Gastroesophageal sphincter (tissue), 3 donors: ENCODE measurements around the gene LASP1.

Experiments used
- POLR2A ChIP-seq, 2 donors: fragments of 450-650 bp; IDR thresholded peaks; one replicate each; pipeline ENCODE4 v1.6.1; 2017; ENCODE audit warnings: antibody characterized with exemption in 2 of 2, mild to moderate bottlenecking in 2 of 2, moderate library complexity in 1 of 2
- POLR2AphosphoS5 ChIP-seq: sonication (generic); formaldehyde crosslinking; IDR thresholded peaks from one replicate; pipeline ENCODE4 v1.6.1; 2017; ENCODE audit warnings: antibody characterized with exemption
- TF ChIP-seq, protein P1 (sequence below), 4 experiments: fragments of 200-600 bp in 2 of 4; fragments of 450-650 bp in 2 of 4; sonication (generic) in 1 of 4; IDR thresholded peaks; one replicate each; pipeline ENCODE4 v1.5.1; 2017 to 2019; ENCODE audit warnings: antibody characterized with exemption in 4 of 4, mild to moderate bottlenecking in 2 of 4, moderate library complexity in 2 of 4

DNA sequence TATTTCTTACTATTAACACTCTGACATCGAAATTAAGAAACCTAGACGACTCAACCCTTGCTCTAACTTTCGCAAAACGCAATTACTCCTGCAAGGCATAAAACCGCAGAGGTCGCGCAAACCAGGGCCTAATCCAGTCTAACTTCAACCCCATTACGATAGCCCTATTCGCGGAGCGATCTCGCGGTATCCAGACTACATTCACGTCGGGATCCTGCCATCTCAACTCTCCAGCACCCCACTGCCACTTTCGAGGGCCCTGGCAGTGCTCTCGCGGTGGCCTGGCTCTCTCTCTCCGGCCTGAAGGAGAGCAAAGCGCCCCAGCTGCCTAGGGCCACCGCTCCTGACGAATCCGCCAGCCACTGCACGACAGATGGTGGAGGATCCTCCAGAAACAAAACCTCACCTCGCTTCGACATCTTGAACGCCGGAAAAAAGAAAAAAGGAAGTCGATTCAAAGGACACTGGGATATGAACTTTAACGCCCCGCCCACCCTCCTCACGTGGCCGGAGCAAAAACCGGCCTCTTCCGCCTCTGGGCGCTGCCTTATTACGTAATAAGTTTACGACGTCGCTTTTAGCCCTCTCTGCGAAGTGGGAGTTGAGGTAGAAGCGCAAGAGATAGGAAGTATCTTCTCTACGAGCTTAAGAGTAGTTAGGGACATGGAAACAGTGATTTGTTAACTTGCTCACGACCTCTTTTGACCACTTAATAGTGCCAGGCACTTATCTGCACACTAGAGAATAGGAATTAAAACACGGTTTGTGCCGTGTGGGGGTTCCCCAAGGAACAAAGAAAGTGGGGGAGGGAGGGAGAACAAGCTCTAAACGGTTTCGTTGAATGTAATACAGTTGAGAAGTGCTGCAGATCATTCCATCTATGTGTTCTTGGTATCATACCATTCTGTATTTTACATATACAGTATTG is 16.3 kb upstream of the LASP1 start, which contains the start of gene RPL23:
- TF ChIP-seq POLR2A (IDR thresholded peaks at IDR 0.05) (peak; percentile 83 to 86), POLR2AphosphoS5 (peak; percentile 98)
- TF ChIP-seq, protein P1, sequence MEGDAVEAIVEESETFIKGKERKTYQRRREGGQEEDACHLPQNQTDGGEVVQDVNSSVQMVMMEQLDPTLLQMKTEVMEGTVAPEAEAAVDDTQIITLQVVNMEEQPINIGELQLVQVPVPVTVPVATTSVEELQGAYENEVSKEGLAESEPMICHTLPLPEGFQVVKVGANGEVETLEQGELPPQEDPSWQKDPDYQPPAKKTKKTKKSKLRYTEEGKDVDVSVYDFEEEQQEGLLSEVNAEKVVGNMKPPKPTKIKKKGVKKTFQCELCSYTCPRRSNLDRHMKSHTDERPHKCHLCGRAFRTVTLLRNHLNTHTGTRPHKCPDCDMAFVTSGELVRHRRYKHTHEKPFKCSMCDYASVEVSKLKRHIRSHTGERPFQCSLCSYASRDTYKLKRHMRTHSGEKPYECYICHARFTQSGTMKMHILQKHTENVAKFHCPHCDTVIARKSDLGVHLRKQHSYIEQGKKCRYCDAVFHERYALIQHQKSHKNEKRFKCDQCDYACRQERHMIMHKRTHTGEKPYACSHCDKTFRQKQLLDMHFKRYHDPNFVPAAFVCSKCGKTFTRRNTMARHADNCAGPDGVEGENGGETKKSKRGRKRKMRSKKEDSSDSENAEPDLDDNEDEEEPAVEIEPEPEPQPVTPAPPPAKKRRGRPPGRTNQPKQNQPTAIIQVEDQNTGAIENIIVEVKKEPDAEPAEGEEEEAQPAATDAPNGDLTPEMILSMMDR (IDR thresholded peaks at IDR 0.05) = no peak
